Renal cortical epithelial cell (primary cell): ENCODE results near the gene FLRT2. TPM values are rescaled to one million over a fixed set of nuclear protein-coding genes. Genes with fewer than 3 reads are reported as not detected.

Experiments used
- DNase-seq: peaks from one replicate; pipeline ENCODE4 v3.0.0-alpha.2; 2011; ENCODE audit warnings: low read depth
- total RNA-seq: library from RNA; depleted of rRNA; stranded (reverse); fragments of >200 nt; gene quantifications from 2 replicates; pipeline ENCODE4 v1.2.3, GENCODE V29; 2014

Gene FLRT2
- total RNA-seq, 1 donor from 2014 or later, result 0.55 TPM

- no peak for DNase-seq
Measured at GRCh38 chr14:85564841-85565527, 35.0 kb downstream of the FLRT2 start.

DNA sequence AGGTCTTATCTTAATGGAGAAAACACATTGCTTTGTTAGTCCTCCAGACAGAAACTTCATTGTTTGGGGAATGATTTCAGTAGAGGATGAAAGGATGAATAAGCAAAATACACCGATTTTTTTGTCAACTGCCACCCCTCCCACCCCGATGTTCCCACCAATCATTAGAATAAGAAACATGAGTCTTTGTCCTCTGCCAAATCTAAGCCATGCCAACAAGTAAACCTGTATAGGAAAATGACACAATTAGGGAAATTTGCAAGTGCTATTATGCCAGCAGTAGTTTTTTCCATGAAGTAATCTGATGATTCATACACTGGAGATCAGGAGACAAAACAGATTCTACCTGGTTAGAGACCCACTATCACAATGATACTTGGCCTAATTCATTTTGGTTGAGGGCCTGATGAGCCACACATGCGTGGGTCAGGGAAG, 35.9 kb downstream of the FLRT2 start:
- peak; percentile 67 for DNase-seq

GRCh38 chr14:85566603-85567002, 36.7 kb downstream of the FLRT2 start:
- peak; percentile 49 for DNase-seq

DNA sequence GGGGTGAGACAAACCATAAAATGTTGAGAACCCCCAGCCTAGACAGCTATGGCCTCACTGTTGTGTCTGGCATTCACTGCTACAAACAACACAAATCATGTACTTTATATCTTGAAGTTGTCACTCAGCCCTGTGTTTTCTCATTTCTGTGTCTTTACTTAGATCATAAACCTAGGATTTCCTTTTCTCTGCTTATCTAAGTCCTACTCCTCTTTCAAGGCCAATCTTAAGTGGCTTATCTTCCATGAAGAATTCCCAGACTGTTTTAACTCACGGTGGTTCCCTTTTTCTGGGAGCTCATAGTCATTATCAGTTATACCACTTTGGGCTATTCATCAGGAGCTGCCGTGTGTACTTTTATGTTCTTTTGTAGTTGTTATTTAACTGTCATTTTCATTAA, 42.1 kb downstream of the FLRT2 start:
- no peak for DNase-seq

GRCh38 chr14:85572845-85573244, 42.9 kb downstream of the FLRT2 start:
- DNase-seq, result peak; percentile 74

GRCh38 chr14:85573406-85573805, 43.5 kb downstream of the FLRT2 start:
- no peak for DNase-seq

GRCh38 chr14:85574853-85575616, 45.1 kb downstream of the FLRT2 start:
- no peak for DNase-seq

- no peak for DNase-seq
Measured at GRCh38 chr14:85575617-85575898, 45.6 kb downstream of the FLRT2 start.

- no peak for DNase-seq
Measured at GRCh38 chr14:85576218-85576617, 46.3 kb downstream of the FLRT2 start.

- DNase-seq, result no peak
Measured at GRCh38 chr14:85576848-85577542, 47.1 kb downstream of the FLRT2 start.

- no peak for DNase-seq
Measured at GRCh38 chr14:85577543-85578114, 47.7 kb downstream of the FLRT2 start.

DNA sequence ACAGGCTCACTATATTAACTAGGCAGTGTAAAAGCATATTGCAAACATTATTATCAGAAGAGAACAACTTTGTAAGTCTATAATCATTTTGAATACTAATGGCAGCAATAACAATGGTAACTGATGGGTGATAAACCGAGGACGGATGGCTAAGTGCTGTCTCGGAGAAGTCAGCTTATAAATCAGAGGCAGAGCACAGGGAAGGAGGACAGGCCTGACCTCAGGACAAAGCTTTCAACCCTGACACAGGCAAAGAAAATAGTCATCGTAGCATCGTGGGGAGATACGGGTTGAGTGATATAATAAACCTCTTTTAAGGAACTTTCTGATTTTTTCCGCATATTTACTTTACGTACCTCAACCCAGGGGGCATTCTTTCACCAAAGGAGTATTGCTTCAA, 48.4 kb downstream of the FLRT2 start:
- no peak for DNase-seq

DNA sequence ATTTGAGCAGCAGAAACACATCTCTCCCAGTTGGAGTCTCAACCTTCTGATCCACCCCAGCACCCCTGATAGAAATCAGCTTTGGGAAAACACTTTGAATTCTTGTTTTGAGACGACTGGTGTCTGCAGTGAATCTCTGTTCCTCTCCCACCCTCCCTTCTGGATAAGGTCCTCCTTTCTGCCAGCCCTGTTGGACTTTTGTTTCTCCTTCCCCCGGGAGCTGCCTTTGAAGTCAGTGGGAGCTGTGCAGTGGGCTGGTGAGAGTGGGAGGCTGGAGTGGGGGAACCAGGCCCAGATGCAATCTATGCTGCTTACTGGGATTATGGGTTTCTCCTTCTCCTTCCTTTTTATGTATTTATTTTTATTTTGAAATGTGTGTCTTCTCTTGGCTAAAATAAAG, 49.0 kb downstream of the FLRT2 start:
- no peak for DNase-seq

DNA sequence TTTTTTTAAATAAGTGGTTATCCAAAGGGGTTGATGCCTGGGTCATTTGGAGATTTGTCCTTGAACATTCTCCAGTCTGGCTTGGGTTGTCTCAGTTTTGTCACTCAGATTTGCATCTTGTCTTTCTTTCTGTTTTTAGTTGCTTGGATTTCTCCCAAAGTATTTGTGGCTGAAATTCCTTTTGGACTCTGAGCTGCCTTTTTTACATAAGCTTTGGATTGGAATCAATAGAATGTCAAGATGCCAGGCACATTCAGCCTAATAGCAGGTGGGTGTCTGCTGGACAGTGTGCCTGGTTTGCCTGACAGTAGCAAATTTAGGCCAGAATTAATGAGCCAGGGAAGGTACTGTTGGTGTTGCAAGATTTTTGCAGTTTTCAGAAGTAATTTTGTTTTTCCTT, 50.0 kb downstream of the FLRT2 start:
- DNase-seq, result no peak

GRCh38 chr14:85580536-85581140, 50.7 kb downstream of the FLRT2 start:
- no peak for DNase-seq

GRCh38 chr14:85581691-85582090, 51.7 kb downstream of the FLRT2 start:
- no peak for DNase-seq

DNA sequence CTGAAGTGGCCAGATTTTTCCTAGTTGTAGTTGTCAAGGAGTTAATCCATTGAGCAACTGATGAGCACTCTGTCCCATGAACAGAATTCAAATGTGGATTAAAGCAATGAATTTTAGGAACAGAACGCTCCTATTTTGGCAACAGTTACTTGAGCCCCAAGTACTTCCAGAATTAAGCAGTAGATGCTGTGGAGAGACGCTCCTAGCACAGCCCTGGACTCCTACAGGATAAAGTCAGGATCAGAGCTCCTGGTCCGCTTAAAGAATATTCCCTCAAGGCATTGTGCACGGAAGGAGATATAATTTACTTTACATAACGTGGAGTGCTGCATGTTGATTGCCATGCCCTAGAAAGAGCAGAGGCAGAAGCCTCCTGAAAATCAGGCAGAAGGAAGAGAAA, 53.4 kb downstream of the FLRT2 start:
- no peak for DNase-seq

DNA sequence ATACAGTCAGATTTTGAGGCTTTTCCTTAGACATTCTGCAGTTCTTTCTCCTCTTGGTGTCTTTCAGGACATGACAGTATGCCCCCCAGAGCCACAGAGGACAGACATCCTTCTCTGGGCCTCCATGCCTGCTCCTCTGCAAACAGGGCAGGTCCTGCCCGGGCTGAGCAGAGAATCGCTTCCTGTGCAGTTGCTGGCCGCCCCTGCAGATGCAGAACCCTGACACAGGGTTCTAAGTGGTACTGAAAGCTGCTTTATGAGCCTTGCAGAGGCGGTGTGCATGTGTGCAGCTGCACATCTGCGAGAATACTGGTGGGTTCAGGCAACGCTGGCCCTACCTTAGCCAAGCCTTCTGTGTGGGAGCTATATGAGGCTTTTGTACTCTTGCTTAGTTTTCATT, 54.5 kb downstream of the FLRT2 start:
- no peak for DNase-seq

GRCh38 chr14:85587151-85587711, 57.3 kb downstream of the FLRT2 start:
- peak; percentile 78 for DNase-seq

- peak; percentile 36 for DNase-seq
Measured at GRCh38 chr14:85590784-85591183, 60.8 kb downstream of the FLRT2 start.

- DNase-seq, result peak; percentile 21
Measured at GRCh38 chr14:85594217-85594616, 64.3 kb downstream of the FLRT2 start.

- DNase-seq, result no peak
Measured at GRCh38 chr14:85595981-85596380, 66.0 kb downstream of the FLRT2 start.
